GM21381 (cell line): ENCODE data around the gene SPG7.

ENCODE experiments used
- ATAC-seq: cut with Tn5 transposase; IDR thresholded peaks from one replicate; pipeline ENCODE4 v1.9.1; 2021; ENCODE audit warnings: mild to moderate bottlenecking, moderate library complexity; ENCODE audit not compliant: unreplicated experiment

SPG7 gene

GRCh38 chr16:89596061-89596689 is 88.0 kb downstream of the SPG7 start:
- ATAC-seq, result no peak

- no peak for ATAC-seq
Observed at GRCh38 chr16:89596957-89597649, 88.9 kb downstream of the SPG7 start.

- no peak for ATAC-seq
Observed at GRCh38 chr16:89598199-89598598, 90.0 kb downstream of the SPG7 start.

DNA sequence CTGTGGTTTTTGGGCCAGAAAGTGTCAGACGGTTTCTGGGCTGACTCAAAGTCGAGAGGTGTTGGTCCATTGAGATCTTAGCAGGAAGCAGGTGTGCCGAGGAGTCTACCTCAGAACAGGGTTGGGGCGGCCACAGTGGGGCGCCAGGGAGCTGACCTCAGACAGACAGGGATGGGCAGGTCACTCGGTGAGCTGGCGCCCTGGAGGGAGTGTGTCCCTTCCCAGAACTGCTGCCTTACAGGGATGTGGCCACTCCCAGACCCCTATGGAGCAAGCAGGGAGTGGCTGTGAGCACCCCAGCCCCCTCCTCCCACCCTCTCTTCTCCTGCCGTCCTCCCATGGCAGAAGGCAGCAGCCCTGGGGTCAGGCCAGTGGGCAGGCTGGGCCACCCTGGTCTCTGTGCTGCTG is 91.3 kb downstream of the SPG7 start:
- ATAC-seq, result no peak

DNA sequence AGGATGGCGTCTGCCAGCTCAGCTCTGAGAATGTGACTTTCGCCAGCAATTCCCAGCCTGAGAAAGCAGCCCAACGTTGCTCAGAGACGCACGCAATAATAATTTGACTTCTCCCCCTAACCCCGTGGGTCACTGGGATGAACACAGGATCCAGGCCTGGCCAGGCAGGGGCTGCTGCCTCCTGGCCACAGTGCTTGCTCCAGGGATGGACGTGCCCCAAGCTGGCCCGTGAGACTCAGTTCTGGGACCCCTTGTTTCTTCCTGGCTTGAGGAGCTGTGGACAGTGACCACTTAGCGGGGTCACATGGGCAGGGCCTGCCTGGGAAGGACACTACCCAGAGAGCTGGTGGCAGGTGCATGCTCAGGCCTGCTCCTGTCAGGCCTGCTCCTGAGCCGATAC is 91.7 kb downstream of the SPG7 start:
- no peak for ATAC-seq

GRCh38 chr16:89600427-89600826 is 92.2 kb downstream of the SPG7 start:
- no peak for ATAC-seq

DNA sequence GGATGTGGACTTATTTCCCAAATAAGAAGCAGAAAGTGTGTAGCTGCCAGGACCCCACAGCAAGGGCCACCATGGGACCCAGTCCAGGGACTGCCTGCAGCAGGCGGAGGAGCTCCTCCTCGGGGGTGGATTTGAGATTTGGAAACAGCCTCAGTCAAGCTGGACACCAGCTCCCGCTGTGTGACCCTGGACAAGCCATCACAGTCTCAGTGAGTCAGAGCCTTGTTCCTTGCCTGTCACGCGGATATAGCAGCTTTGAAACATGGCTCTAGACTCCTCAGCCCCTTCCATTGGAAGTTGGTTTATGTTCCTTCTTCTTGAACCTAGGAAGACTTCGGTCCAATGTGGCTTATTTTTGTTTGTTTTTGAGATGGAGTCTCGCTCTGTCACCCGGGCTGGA is 92.8 kb downstream of the SPG7 start:
- ATAC-seq, result no peak

- ATAC-seq, result no peak
Observed at GRCh38 chr16:89601906-89602272, 93.7 kb downstream of the SPG7 start.

GRCh38 chr16:89602273-89602951 is 94.2 kb downstream of the SPG7 start:
- ATAC-seq, result no peak

DNA sequence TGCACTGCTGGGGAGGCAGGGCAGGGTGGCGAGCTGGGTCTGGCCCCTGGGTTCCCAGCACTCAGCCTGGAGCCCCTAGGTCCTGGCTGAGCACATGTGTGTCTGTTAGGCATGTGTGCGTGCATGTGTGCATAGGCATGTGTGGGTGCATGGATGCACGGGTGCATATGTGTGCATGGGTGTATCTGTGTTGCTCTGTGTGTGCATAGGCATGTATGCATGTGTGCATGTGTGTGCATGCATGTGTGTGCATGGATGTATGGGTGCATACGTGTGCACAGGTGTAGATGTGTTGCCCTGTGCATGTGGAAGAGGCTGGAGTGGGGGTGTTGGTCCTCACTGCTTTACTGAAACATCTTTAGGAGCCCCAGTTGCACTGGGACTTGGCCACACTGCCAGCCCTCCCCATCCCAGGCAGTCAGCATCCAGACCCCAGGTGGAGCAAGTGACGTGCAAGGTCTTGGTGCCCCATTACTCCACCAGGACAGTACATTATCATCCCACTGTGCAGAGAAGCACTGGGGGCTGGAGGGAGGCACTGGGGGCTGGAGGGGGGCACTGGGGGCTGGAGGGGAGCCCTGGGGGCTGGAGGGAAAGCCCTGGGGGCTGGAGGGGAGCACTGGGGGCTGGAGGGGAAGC is 94.9 kb downstream of the SPG7 start:
- ATAC-seq, result no peak

- ATAC-seq, result no peak
Observed at GRCh38 chr16:89604764-89605163, 96.6 kb downstream of the SPG7 start.

GRCh38 chr16:89605186-89605970 is 97.2 kb downstream of the SPG7 start:
- no peak for ATAC-seq

DNA sequence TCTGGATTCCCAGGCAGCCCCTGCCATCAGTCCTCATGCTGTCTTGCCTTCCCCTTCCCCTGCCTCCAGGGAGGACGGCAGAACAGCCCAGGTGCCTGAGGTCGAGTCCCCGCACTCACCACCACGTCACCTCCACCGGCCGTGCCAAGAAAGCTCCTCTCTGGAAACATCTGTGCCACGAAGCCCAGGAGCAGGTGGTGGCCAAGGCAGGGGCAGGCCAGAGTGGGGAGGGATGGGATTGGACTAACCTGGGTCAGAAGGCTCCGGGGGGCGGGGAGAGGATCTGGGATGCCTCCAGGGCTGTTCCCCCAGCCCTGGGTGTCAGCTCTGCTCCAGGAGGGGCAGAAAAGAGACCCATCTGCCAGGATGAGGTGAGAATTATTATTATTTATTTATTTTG is 97.8 kb downstream of the SPG7 start:
- ATAC-seq, result no peak
